CD4-positive, alpha-beta T cell treated with Interleukin-15 for 1 hour (primary cell): ENCODE measurements around the gene ACAD9.
"Not testable (repeated sequence)": the region's sequence is repeated elsewhere in the genome, so short reads cannot be mapped to it uniquely, and the experiment has no call there.

ENCODE experiments used
- DNase-seq: peaks from one replicate; pipeline ENCODE4 v3.0.0-alpha.2; 2020

Gene ACAD9

DNA sequence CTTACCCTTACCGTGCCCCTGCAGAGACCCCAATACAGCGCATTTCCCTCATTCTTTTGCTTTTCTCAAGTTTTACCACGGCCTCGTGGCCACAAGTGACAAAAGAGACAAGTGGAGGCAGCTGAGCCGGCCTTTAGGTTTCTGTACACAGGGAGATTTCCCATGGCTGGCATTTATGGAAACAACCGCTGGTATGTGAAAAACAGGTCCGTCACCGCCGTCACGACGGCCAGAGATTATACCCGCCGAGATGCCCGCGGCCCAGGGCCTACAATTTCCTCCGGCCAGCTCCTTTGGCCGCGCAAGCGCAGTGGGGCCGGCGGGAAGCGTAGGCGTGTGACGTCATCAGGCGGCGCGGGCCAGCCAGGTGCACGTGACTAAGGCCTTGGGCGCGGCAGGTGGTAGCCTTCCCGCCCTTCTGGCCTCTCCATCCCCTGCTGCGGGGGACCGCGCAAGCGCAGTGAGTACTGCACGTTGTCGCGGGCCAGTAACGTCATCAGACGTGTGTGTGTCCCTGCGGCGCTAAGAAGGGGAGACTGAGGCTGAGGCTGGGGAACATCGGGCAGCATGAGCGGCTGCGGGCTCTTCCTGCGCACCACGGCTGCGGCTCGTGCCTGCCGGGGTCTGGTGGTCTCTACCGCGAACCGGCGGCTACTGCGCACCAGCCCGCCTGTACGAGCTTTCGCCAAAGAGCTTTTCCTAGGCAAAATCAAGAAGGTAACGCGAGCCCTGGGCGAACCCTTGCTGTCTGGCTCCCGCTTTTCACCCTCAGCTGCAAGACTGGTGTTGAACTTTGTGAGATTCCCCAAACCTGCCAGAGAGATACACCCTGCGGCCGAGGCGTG is at the start of gene ACAD9:
TSS of gene ACAD9 (plus strand) at position 496 of the 845 bp plus-strand sequence. CDS start at position 568, 72 bp downstream.
- DNase-seq: peak; percentile 99

GRCh38 chr3:128829925-128830625 is 49.3 kb upstream of the ACAD9 start:
- DNase-seq: not testable (repeated sequence)

DNA sequence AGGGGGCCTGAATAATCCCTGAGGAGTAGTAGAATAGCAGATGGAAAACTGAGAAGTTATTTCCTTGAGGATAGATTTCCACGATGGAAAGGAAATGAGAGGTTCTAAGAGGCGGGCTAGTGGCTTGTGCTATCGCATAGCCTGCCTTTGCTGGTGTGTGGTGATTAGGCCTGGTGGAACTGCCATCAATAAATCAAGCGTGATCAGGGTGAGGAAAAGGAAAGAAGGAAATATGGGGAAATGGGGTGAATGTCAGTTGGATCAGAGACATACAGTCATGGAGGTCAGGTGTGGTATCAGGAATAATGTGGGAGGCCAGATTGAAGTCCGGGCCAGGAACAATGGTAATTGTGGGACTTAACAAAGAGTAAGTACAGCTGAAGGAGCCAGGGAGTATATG is 48.7 kb upstream of the ACAD9 start:
- DNase-seq: not testable (repeated sequence)

DNA sequence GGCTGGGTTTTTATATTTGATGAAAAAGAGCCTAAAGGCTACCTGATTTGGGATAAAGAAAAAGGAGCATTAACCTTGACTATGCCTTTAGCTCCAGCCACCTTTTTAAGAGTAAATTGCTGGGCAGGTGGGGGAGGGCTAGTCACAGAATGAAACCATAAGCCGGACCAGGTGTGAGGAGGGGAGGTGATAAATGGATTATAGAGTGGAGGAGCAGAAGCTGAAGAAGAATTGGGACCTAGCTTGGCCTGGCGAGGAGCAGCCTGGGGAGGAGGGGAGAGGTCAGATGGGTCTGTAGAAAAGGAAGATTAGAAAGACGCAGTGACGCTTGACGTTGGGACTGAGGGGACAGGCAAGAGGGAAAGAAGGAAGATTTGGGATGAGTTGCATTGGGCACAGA is 46.4 kb upstream of the ACAD9 start:
- not testable (repeated sequence) for DNase-seq

DNA sequence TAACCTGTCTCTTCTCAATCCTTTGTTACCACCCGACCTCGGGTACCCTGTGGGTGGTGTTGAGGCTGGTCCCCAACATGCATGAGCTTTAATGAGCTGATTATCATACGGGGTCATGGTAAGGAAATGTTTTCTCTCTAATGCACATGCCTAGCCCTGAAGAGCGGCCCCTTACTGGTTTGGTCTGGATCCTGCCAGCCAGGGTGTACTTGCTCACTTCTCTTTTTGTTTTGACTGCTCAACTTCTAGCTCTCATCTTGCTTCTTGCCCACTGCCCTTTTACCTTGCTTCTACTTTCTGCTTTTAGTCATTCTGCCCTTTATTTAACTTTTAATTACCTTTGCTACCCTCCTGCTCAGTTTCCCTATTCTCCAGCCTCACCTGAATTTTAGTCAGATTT is 44.3 kb upstream of the ACAD9 start:
- DNase-seq: no peak

- DNase-seq: no peak
These were observed 37.2 kb upstream of the ACAD9 start for GRCh38 chr3:128841926-128842920.

- DNase-seq: no peak
These were observed 34.9 kb upstream of the ACAD9 start for GRCh38 chr3:128844502-128844901.

DNA sequence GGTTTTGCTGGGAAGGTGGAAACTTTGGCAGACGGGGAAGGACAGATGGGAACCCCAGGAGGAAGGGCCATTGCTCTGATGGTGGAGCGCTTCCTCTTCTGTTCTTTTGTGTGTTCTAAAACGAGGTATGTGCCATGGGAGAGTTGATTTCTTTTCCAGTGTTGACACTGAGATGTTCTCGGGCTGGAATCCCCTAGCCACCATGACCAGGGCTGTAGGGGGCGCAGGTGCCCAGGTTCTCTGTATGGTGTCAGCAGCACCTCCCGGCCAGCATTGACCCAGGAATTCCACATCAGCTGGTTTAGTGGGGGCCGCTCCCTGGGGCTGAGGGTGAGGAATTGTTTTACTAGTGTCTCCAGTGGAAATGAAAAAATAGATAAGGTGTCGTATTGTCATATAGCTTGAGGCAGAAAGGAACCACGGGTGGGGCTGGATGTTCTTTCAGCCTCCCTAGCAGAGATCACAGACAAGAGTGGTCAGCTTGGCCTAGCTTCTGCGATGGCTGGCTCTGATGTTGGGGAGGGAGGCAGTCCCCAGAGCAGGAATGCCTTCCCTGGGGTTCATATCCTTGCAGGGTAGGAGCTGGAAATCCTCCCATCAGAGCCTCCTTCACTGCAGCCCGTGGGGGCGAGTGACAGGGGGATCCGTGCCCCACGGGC is 34.2 kb upstream of the ACAD9 start:
- no peak for DNase-seq

DNA sequence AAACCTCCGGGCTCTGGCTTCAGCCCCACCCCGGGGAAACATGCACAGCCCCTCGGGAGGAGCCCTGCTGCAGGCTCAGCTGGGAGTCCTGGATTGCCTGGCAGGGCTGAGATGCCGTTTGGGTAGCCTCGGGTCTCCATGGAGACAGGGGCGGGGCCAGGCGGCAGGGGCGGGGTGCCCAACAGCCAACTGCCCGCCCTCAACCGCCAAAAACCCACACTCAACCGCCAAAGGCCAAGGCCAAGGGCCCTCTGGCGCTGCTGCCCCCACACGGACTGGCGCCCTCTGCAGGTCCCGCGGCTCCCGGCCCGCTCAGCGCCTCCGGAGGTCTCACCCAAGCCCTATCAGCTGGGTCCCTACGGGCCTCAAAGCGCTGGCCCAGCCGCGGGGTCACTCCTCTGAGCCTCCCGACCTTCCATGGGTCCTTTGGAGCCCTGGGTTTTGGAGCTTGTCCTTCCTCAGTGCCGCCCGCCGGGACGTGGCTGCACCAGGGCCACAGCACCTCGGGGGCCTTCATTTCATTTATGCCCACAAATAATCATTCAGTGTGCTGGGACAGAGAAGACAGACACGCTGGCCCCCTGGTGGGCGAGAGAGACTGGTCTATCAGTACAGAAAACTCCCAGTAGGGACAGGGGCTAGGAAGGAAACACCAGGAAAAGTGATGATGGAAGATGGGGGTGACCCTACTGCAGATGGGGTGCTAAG is 33.5 kb upstream of the ACAD9 start:
- DNase-seq: peak; percentile 85

DNA sequence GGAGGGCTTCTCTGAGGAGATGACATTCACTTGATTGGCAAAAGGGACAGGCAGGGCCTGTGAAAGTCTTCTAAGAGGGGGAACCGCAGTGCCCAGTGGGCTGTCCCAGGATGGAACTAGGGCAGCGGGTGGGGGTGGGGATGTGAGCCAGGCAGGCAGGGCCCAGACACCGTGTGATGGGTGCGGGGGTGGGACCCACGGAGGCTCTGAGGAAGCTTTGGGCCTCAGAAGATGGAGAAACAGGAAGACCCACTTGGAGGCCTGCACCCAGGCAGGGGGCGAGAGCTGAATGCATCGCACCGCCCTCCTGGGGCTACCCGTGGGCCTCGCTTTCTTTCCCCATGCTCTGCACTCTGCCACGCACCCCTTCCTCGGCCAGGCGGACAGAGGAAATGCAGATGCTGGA is 32.9 kb upstream of the ACAD9 start:
- DNase-seq: no peak

DNA sequence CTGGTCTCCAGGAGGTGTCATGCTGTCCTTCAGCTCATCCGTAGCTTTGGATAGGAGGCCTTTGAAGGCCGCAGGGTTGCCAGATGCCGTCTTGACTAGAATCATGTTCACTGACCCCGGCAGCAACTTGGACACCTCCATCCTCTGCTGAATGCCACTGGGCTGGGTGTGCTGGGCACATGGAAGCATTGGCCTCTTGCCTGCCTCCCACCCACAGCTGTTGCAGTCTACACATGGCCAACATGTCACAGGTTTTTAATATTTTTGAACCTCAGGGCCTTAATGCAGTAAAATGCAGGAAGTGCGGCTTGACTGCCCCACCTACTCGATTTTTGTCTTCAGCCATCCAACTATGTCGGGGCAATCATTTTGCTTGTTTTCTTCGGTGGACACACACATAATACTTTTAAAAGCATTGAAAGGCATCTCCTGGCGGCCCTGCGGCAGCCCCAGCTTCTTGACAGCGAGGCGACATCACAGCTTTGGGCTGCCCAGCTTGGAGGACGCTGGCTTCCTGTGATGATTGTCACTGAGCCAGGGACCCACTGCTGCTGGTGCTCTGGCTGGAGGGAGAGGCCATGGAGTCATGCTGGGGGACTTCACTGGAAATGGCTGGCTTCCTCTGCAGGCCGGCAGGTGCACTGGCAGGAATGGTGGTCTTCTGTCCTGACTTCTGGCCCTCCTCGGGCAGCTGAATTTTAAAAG is 31.6 kb upstream of the ACAD9 start:
- DNase-seq: no peak

DNA sequence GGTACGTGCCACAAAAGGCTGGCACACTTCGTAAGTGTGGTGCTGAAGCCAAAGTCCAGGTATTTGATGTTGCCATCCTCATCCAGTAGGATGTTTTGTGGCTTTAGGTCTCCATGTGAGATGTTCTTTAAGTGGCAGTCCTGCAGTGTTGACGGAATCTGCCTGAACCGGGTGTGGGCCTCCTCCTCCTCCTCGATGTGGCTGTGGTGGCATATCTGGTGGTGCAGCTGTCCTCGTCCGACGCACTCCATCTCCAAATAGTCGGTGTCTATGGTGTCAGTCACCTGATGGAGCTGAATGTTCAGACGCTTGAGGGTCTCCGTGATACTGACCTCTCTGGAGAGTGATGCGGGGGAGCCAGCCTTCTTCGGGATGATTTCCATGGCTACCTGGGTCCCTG is 30.5 kb upstream of the ACAD9 start:
- DNase-seq: no peak

GRCh38 chr3:128849911-128850455 is 29.4 kb upstream of the ACAD9 start:
- no peak for DNase-seq

DNA sequence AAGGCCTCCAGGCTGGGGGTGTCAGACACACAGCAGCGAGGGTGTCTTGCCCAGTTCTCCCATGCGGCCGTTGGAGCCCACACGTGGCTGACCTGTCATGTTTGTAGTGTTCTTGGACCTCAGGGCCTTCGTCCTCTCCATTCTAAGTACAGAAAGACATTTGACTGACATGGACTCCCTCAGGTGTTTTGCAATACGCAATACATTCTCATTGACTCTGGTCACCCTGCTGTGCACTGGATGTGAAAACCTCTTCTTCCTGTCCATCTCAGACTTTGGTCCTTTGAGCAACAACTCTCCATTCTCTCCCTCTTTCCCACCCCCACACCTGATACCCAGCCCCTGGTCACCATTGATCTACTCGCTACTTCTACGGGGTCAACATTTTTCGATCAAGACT is 28.9 kb upstream of the ACAD9 start:
- no peak for DNase-seq

GRCh38 chr3:128851601-128852000 is 27.8 kb upstream of the ACAD9 start:
- DNase-seq: no peak

DNA sequence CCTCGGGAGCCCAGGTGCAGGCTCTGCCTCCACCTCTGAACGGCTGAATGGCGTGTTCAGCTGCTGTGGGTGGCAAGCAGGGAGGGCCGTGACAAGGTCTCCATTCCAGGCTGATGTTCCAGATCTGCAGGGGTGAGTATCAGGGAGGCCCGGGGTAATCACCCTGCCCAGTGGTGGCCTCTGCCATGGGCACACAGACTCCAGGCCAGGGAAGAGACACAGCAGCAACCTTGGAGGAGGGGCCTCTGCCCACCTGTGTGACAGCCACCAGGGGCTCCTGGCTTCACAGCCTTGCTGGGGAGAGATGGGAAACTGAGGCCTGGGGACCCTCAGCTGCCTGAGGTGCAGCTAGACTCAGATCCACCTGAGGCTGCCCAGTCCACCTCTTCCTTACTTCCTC is 25.6 kb upstream of the ACAD9 start:
- no peak for DNase-seq

DNA sequence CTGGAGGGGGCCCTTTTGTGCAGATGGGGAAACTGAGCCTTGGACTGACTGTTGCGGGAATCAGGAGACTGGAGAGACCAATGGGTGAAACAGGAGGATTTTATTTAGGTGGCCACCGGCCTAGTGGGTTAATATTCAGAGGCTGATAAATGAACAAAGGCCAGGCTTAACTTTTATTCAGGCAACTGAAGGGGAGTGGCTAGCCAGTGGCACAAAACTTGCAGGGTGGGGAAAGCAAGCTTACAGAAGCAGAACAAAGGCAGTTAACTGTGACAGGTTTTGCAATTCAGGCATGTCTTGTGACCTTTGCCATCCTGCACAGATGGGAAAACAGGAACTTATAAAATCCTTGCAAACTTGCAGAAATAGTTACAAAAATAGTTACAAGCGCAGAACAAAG is 24.9 kb upstream of the ACAD9 start:
- peak; percentile 49 for DNase-seq

GRCh38 chr3:128855569-128855968 is 23.9 kb upstream of the ACAD9 start:
- DNase-seq: no peak

DNA sequence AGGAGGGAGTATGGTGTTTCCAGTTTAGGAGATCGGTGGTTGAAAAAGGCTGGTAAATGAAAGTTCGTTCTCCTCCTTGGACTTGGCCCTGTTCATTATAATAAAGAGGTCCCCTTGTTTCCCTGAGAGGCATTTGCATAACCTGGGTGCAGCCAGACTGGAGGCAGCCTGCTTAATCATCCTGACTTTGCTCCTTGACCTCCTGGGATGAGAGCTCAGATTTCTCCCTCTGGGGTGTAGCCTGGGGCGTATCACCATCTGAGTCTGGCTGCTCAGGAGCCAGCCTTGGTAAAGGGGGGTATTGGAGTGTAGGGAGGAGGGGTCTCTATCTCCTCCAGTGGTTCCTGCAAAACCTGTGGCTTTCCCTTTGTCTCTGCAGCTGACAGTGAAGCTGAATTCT is 21.3 kb upstream of the ACAD9 start:
- DNase-seq: no peak

GRCh38 chr3:128859630-128860029 is 19.8 kb upstream of the ACAD9 start:
- no peak for DNase-seq

DNA sequence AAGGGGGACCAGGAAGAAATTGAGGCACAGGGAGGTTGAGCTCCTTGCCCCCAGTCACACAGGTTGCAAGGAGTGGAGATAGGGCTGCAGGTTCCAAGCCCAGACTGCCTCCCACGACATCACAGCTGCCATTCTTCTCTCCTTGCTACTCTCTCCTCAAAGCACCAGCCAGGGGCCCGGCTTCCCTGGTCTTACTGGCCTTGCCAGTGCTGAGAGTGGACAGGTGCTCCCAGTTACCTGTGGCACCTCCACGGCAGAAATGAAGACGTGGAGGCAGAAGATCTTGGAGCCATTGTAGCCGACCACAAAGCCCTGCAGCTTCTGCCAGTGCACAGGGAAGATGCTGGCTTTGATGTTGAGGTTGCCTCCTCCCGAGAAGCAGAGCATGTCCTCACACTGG is 17.9 kb upstream of the ACAD9 start:
- no peak for DNase-seq
